Hematopoietic multipotent progenitor cell treated with erythropoietin and hydrocortisone succinate and interleukin-3 and kit ligand, for 17 days (in vitro differentiated cells): Measurements from ENCODE around the gene KBTBD12.
"Not testable (repeated sequence)": the region's sequence is repeated elsewhere in the genome, so short reads cannot be mapped to it uniquely, and the experiment has no call there.

Source experiments
- DNase-seq: peaks from one replicate; pipeline ENCODE4 v3.0.0-alpha.2; 2015; ENCODE audit warnings: low spot score

The KBTBD12 gene, protein sequence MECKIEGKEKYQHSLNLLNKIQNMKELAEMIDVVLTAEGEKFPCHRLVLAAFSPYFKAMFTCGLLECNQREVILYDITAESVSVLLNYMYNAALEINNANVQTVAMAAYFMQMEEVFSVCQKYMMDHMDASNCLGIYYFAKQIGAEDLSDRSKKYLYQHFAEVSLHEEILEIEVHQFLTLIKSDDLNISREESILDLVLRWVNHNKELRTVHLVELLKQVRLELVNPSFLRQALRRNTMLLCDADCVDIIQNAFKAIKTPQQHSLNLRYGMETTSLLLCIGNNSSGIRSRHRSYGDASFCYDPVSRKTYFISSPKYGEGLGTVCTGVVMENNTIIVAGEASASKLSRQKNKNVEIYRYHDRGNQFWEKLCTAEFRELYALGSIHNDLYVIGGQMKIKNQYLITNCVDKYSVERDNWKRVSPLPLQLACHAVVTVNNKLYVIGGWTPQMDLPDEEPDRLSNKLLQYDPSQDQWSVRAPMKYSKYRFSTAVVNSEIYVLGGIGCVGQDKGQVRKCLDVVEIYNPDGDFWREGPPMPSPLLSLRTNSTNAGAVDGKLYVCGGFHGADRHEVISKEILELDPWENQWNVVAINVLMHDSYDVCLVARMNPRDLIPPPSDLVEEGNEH

DNA sequence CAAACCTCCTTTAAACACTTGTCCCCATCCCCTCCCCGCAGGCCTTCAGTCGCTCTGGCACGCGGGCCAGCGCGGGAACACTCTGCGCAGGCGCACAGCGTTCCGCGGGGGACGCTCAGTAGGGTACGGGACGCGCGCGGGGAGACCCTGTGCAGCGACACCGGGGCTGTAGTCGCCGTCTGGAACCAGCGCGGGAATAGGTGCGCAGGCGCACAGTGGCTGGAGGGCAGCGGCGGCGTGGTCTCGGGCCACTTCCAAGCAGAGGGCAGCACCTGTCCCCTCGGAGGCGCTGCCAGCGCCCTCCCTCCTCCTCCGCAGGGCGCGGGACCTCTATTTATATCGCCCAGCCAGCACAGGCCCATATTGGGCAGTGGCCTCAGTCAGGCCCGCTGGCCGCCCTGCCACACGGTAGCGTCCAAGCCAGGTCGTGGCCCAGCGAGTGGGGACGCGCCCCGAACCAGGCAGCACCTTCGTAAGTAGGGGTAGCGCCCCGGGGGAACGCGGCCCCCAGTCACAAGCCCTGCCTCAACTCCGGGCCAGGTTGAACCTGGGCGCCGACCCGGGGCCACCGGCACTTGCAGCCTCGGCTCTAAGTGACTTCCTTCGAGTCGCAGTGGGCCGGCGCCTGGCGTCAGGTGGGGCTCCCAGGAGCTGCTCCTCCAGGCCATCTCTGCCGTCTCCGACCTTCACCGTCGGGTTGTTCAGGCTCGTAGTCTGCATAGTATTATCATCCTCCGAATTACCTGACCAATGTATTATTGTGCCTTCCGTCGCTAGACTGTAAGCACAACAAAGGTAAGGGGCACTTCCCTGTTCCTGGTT is at the start of gene KBTBD12:
Gene KBTBD12, plus strand, starts transcription at position 118 of the 822 bp plus-strand sequence. CDS start 7,830 bp downstream, outside the sequence.
- DNase-seq: no peak

DNA sequence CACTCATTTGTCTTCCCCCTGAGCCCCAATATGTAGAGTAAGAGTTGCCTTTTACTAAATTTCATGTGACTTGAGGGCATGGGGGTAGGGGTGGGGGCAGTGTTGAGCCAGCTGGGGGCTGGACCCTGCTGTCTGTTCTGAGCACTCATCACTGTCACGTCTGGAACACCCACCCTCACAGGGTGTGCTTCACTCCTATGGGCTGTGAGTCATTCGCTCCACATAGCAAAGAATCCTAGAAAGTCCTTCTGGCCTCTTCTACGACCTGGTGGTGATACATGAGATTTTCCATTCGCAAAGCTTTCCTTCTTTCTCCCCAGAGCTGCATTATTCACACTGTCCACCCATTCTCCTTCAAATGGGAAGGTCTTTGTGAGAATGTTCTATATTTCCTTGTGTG is 49.1 kb upstream of the KBTBD12 start:
- no peak for DNase-seq

DNA sequence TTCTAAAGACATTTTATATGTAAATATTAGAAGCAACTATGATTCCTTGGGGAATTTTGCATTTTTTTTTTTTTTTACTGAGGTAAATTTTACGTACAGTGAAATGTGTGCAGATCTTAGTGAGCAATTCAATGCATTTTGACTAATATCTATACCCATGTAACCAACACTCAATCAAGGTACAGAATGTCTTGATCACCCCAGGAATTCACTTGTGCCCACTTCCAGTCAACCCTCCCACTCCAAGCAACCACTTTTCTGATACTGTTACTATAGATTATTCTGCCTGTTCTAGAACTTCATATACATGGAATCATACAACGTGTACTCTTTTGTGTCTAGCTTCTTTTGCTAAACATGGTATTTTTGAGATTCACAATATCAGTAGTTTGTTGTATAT is 47.6 kb upstream of the KBTBD12 start:
- no peak for DNase-seq

DNA sequence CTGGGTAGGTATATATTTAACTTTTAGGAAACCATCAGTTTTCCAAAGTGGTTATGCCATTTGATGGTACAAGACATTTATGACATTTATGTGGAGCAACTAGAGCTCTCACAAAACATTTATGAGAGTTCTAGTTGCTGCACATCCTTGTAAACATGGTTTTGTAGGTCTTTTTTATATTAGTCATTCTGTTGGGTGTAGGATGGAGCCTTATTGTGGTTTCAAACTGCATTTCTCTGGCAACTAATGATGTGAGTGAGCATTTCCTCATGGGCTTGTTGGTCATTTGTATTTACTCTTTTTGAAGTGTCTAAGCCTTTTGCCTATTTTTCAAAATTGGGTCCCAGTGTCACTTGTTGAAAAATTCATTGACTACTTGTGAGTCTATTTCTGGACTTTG is 47.0 kb upstream of the KBTBD12 start:
- no peak for DNase-seq

DNA sequence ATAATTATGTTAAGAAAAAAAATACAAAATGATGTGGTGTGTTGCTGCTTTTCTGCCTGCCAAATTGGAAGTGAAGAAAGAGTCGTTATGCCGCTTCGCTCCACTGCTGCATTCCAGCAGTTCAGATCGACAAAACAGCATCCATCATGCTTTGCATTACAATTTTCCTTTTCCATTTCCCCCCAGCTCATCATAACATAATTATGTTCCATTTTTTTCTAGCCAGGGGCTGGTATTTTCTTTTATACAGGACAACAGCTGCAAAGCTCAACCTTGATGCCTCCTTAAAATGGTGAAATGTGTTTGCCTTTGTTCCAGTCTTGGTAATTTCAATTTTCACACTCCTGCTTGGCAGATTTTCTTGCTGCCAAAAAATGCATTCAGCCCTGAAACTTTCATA is 44.9 kb upstream of the KBTBD12 start:
- no peak for DNase-seq

DNA sequence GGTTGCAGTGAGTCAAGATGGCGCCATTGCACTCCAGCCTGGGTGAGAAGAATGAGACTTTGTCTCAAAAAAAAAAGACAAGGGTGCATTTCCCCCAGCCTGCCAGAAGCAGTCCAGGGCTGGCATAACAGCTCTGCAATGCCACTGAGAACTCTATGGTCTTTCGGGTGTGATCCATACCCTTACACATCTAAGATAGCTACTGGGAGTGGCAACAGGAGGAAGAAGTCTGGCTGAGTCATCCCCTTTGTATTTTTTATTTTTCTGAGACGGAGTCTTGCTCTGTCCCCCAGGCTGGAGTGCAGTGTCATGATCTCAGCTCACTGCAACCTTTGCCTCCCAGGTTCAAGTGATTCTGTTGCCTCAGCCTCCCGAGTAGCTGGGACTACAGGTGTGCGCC is 40.9 kb upstream of the KBTBD12 start:
- not testable (repeated sequence) for DNase-seq

DNA sequence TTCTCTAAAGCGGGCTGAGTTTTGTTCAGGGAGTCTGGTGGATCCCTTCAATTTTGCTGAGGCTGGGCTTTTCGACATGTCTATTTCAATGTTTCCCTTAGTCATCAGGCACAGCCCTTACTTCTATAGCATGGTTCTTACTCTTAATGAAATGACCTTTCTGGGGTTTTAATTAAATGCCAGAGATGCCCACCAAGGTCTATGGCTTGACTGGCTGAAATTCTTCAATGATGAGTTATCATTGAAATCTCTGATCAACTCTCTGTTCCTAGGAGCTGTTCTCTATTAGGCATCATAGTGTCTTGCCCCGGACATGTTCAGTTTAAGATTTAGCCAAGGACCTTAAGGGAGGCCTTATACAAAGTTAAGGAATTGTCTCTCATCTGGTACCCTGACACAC is 33.4 kb upstream of the KBTBD12 start:
- DNase-seq: no peak

DNA sequence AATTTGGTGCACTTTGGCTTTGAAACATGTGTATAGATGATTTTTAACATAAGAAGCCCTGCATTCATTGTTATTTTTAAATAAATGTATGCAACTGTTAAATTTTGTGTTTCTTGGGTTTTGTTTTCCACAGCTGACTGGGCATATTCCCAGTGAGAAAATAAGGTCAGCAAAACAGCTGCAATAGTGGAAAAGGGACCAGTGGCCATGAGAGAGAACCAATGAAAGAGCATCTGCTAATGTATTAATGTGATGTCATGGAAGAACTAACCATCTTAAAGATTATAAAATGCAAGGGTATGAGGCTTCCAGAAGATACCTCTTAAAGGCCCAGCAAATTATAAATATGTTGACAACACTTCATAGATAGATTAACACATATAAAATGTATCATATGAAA is 31.0 kb upstream of the KBTBD12 start:
- DNase-seq: no peak

DNA sequence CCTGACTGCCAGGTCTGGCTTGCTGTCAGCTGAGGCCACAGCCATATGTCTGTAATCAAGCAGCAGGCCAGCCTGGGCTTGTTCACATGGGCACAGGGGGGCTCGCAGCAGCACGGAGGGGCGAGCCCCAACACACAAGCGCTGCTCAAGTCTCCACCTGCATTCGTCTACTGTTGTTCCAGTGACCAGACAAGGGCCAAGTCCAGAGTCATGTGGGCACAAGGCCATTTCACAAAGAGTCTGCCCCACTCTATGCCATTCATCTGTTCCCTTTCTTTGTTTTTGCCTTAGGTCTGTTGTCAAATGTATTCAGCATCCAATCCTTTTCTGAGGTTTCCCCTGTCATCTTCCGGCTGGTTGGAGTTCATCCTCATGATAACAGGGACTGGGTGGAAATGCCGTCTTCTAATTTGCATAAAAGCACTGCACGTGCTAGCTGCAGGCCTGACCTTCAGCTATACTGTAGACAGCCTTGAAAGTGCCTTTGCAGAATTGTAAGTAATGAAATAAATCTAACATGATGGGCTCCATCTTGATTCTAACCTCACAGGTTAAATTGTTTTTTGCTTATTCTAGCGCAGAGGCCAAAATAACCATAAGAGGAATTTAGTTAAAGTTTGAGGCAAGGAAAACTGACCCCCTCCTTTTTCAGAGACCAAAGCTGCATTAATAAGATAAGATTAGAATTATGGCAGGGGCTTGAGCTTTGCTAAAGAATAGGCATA is 28.6 kb upstream of the KBTBD12 start:
- DNase-seq: no peak

DNA sequence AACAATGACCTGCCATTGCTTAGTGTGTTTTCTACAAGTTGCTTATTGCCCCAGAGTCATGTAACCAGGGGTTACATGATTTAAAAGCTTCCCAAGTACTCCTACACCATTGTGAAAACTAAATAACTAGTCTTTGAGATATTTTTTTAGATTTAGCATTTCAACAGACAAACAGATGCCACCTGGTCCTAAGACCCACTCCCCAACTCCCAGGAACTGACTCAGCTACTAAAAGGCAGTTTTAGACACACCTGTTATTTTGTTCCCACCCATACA is 28.1 kb upstream of the KBTBD12 start:
- no peak for DNase-seq

DNA sequence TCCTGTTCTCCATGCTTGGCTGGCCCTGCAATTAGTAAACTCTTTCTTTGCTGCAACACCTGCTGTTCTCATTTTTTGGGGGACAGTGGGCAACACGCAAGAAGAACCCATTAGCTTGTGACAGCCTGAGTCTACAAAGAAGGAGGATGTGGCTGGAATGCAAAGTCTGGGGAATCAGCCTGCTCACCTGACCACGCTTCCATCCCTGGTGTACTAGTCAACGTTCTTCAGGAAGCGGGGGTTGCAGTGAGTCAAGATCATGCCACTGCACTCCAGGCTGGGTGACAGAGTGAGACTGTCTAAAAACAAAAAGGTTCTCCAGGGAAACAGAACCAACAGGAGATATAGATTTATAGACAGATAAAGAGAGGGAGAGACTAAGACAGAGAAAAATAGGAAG is 27.7 kb upstream of the KBTBD12 start:
- DNase-seq: no peak

DNA sequence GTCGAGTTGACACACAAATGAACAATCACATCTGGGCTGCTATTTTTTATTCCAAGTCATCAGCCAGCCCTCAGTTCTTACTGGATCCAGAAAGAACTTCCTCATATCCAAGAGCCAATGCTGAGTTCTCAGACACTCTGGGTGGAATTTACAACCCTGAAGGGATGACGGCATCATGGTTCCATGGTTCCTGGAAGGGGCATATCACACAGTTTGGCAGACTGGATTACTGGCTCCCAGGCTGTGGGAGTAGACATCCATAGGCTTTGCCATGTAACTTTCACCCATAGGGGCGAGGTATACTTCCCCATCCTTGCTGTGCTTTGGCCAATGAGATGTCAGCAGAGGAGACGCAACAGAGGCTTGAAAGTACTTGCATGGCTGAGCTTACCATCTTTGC is 26.9 kb upstream of the KBTBD12 start:
- no peak for DNase-seq

DNA sequence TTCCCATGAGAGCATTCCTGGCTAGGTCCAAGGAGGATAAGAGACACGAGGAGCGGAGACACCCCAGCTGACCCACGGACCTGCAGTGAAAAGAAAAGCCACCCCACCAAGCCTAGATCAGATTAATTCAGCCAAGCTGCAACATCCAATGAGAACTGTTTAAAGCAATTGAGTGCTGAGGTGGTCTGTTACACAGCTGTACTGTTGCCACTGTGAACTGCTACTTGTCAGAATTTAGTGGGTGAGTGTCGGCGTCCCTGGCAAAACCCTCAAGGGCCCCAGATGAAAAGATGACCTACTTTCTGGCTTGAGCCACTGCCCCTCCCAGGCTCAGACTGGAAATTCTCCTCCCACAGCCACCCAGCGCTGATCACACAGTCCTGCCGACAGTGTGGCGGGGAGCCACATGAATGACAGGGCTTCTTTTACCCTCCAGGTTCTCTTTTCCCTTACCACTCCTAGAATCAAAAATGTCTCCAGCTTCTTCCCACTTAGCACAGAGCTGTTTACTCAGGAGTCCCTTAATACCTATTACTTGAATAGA is 26.4 kb upstream of the KBTBD12 start:
- no peak for DNase-seq

DNA sequence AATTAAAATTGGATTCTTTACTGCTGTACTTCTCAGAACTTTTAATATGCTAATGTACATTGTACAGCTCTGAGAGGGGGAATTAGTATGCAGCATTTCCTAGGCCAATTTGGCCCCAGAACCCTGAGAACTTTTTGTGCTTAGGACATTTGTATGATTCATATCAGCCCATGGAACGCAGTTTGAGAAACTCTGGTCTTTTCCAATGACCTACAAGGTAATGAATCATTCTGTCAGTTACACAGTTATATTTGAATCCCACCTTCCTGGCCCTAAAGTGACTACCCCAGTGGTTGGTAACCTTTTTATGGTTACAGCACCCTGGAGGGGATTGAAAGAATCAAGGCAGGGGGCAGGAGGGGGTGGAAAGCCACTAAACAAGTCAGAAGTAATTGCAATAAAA is 25.6 kb upstream of the KBTBD12 start:
- no peak for DNase-seq

DNA sequence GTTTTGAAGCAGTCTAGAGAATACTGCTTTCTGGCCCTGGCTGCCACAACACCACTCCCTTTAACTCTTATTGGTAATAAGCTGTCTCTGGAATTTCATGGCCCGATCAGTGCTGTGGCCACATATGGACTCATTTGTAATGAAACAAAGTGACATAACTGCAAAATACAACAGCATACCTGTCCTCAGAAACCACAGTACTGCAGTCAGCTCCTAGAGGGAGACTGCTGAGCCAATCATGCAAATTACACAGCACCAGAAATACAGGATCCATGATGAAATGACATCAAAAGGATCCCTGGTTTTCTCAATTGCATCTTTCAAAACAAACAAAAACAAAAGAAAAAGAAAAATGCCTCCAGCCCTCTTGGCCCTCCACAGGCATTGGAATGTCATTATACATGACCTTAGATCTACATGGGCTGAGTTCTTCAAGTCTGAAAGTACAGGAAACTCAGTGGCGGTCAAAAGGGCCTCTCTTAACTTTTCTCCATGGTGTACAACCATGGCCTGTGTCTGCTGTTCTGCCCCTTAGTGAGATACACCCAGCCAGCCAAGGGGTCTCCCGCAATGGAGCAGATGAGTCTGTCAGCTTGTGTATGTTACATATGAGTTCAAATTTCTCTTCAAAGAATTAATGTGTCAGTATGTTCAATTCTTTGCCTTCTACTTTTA is 24.9 kb upstream of the KBTBD12 start:
- DNase-seq: no peak

DNA sequence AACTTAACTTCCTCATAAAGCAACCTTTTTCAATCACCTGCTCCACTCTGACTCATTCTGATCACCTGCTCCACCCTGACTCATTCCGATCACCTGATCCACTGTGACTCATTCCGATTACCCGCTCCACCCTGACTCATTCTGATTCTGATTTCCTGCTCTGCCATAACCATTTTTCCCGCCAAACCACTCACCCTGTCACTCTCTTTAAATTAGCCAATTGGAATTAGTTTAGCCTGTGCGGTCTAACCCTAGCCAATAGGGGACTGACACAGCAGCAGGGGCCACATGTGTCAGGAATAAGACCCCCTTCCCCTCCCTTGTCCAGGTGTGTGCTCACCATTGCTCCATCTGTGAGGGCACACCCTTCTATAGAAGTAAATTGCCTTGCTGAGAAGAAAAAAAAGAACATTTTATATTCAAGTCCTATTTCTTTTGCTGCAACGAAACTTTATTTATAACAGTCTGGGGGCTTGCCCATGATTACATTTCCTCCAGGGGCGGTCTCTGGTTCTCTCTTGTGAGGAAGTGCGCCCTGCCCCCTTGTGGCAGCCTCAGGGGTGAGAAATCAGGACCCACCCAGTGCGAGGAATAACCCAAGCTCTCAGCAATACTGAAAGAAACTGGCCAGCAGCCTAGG is 24.3 kb upstream of the KBTBD12 start:
- not testable (repeated sequence) for DNase-seq

DNA sequence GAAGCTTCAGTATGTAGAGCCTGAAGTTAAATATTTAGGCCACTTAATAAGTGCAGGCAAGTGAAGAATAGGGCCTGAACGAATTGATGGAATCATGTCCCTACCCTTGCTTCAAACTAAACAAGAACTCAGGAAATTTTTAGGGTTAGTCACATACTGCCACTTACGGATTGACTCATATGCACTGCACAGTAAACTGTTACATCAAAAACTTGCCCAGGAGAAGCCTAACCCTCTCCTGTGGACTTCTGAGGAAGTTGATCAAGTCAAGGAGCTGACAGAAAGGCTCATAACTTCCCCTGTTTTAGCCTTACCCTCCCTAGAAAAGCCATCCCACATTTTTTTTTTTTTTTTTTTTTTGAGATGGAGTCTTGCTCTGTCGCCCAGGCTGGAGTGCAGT is 20.6 kb upstream of the KBTBD12 start:
- DNase-seq: no peak

DNA sequence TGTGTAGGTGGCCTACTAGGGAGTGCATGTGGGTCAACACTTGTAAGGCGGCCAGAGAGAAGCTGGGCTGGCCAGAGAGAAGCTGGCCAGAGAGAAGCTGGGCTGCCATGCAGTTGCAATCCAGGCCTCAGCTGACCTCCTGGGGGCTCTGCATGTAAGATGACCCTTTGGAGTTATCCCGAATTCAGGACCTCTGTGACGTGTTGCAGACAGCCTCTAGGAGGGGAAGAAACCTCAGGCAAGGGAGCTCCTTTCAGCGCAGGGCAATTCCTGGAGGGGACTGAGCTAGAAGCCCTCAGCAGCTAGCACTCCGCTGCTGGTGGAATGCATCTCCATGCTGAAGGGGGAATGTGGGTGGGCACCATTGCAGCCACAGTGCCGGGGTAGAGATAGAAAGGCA is 15.8 kb upstream of the KBTBD12 start:
- DNase-seq: no peak

DNA sequence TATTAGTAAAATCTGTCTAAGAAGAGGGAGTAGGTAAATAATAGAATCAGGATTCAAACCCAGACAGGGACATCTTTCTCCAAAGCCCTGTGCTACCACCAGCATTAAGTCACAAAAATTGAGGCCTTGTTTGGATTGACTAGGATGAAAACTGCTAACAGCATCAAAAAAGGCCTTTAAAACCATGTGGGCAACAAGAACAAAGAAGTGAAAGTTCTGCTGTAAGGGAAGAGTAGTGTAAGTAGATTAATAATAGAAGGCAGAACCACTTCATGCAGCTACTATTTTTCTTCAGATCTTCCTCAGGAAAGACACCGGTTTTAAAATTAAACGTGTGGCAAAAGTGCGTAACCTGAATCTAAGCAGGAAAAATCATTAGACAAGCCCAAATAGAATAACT is 15.3 kb upstream of the KBTBD12 start:
- no peak for DNase-seq

DNA sequence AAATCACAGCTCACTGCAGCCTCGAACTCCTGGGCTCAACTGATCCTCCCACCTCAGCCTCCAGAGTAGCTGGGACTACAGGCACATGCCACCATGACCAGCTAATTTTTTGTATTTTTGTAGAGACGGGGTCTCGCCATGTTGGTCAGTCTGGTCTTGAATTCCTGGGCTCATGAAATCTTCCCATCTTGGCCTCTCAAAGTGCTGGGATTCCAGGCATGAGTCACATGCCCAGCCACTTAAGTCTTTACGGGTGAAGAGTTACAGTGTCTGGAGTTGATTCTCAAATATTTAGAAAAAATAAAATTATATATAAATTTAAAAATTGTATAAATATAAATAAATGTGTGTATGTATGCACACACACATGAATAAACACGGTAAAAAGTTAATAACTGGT is 14.5 kb upstream of the KBTBD12 start:
- no peak for DNase-seq

DNA sequence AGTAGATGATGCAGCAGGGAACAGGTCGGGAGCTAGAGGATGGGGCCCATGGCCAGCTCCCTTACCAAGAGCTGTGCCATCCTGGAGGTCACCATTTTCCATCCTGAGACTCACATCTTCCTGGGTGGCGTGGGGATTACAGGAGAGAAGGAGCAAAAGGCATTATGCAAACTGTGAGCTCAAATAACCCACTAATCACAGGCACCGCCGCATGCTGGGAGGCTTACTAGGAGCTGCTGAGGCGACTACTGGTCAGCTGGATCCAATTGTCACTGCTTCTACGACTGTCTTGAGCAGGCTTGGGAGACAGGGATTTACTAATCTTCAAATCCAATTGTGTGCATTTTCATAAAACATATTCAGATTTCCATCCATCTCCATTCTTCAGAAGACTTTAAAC is 12.5 kb upstream of the KBTBD12 start:
- no peak for DNase-seq
